Ovary (tissue), 9 donors: ENCODE data around the gene SLC24A4. TPM values are rescaled to one million over a fixed set of nuclear protein-coding genes. Genes with fewer than 3 reads are reported as not detected.

Source experiments
- DNase-seq, 5 donors: peaks; one replicate each; pipeline ENCODE4 v3.0.0-alpha.2; 2019 to 2020
- H3K27ac ChIP-seq, 2 donors: fragments of 200-600 bp; one replicate each; pipeline versions ENCODE4 v1.5.1 to v1.8.0; 2019 to 2022
- H3K27me3 ChIP-seq: fragments of 200-600 bp; one replicate; pipeline ENCODE4 v1.8.0; 2022
- H3K36me3 ChIP-seq: fragments of 200-600 bp; sonication (generic); one replicate; pipeline ENCODE4 v1.5.1; 2019
- H3K4me1 ChIP-seq: one replicate; pipeline ENCODE4 v1.8.1; 2013; ENCODE audit warnings: mild to moderate bottlenecking, moderate library complexity; ENCODE audit not compliant: insufficient read depth
- H3K4me3 ChIP-seq: fragments of 200-600 bp; sonication (generic); one replicate; pipeline ENCODE4 v1.5.1; 2017
- H3K9me3 ChIP-seq, 2 donors: fragments of 200-600 bp in 1 of 2; sonication (generic) in 1 of 2; one replicate each; pipeline versions ENCODE4 v1.5.1 to v1.8.1; 2013 to 2019; ENCODE audit warnings: mild to moderate bottlenecking in 1 of 2, moderate library complexity in 1 of 2
- CTCF ChIP-seq, 3 donors: fragments of 450-650 bp in 2 of 3; fragments of 200-600 bp in 1 of 3; IDR thresholded peaks; one replicate each; pipeline versions ENCODE4 v1.5.1 to v1.8.0; 2016 to 2022; ENCODE audit warnings: antibody characterized with exemption in 3 of 3, mild to moderate bottlenecking in 1 of 3
- EP300 ChIP-seq: sonication (generic); formaldehyde crosslinking; IDR thresholded peaks from one replicate; pipeline ENCODE4 v1.6.1; 2017; ENCODE audit warnings: antibody characterized with exemption
- POLR2A ChIP-seq: fragments of 450-650 bp; IDR thresholded peaks from one replicate; pipeline ENCODE4 v1.6.1; 2017; ENCODE audit warnings: antibody characterized with exemption, mild to moderate bottlenecking, moderate library complexity
- WGBS, 3 donors: extraction: QIAGEN DNeasy Blood & Tissue Kit in 1 of 3; methylation state at CpG; one replicate each; pipeline versions ENCODE4 v1.1.5 to v1.1.7; 2013 to 2017; 5-methylcytosine and 5-hydroxymethylcytosine counted together
- intact Hi-C, 4 donors: fragments of 100-400 bp; cut with DNase I; formaldehyde crosslinking; loops; one replicate each; pipeline versions ENCODE4 v1.11.0 to v1.15.1; 2022 to 2023
- polyA plus RNA-seq, 2 donors: library from polyadenylated mRNA; stranded (reverse); fragments of 200-250 nt in 1 of 2; fragments of 350-450 nt in 1 of 2; fragmentation: Illumina TruSeq in 1 of 2; extraction: RNeasy Lipid Tissue Mini Kit (QIAGEN cat#74804) in 1 of 2; gene quantifications; one replicate each; pipeline ENCODE4 v1.2.3, GENCODE V29; 2013 to 2014
- total RNA-seq, 7 donors: library from RNA; depleted of rRNA in 2 of 7; stranded (reverse); fragments of >200 nt in 2 of 7; fragmentation: NEBNext Ultra II Directional in 3 of 7; extraction: Animal tissue kit (Norgen Biotek cat#: 25700) in 3 of 7; gene quantifications; one replicate each; pipeline versions ENCODE4 v1.1.0 to v1.2.4, GENCODE V29; 2016 to 2023
- donor health status: DM: no; HTN: no; CAD: no; lungs with moderate emphysema.
- donor health status: DM: no; HTN: no; CAD: no.
- donor health status: Bipolar disorder and iron deficiency.
- donor health status: DM: yes; HTN: yes; CAD: no.
- donor health status: DM: no; HTN: no; CAD: no.
- donor health status: DM: yes; HTN: yes; CAD: no.

Gene SLC24A4
- total and polyA plus RNA-seq, 9 donors = 0.10 to 0.98 (median 0.24) TPM

- intact Hi-C loops = no loop called here
- no peak for DNase-seq
- TF ChIP-seq EP300 = no peak
- no peak for TF ChIP-seq POLR2A
- TF ChIP-seq CTCF (IDR thresholded peaks at IDR 0.05) = no peak
- Histone ChIP-seq H3K4me3 (no peak overlapping the region), H3K9me3 (no peaks in the 10 kb centered on the region), H3K4me1 (no peaks in the 10 kb centered on the region), H3K27me3 (no peaks in the 10 kb centered on the region), H3K27ac (no peak overlapping the region), H3K36me3 (no peaks in the 10 kb centered on the region)
- 50 to 61% (median 58%) methylated on average over 13 of the region's 13 CpGs for WGBS, 3 donors
Observed at GRCh38 chr14:92360651-92361370, 37.8 kb downstream of the SLC24A4 start.

GRCh38 chr14:92362781-92363235 is 39.8 kb downstream of the SLC24A4 start:
- intact Hi-C loops = no loop called here
- no peak overlapping the region for H3K27ac ChIP-seq
- no peak overlapping the region for H3K4me3 ChIP-seq
- WGBS, 3 donors = 80 to 83% (median 81%) methylated on average over 14 of the region's 14 CpGs
- no peaks in the 10 kb centered on the region for H3K4me1 ChIP-seq
- no peaks in the 10 kb centered on the region for H3K27me3 ChIP-seq
- no peaks in the 10 kb centered on the region for H3K9me3 ChIP-seq
- no peak for DNase-seq
- H3K36me3 ChIP-seq = no peaks in the 10 kb centered on the region
- TF ChIP-seq POLR2A = no peak

- intact Hi-C loops = no loop called here
- TF ChIP-seq CTCF (IDR thresholded peaks at IDR 0.05) = no peak
- no peak for TF ChIP-seq POLR2A
- no peak for TF ChIP-seq EP300
- Histone ChIP-seq H3K4me1 (no peaks in the 10 kb centered on the region), H3K36me3 (no peaks in the 10 kb centered on the region), H3K27me3 (no peaks in the 10 kb centered on the region), H3K9me3 (no peaks in the 10 kb centered on the region), H3K27ac (no peak overlapping the region), H3K4me3 (no peak overlapping the region)
- DNase-seq = no peak
- WGBS, 3 donors = 45 to 64% (median 55%) methylated on average over 11 of the region's 11 CpGs
Observed at GRCh38 chr14:92366237-92366636, 43.3 kb downstream of the SLC24A4 start.

DNA sequence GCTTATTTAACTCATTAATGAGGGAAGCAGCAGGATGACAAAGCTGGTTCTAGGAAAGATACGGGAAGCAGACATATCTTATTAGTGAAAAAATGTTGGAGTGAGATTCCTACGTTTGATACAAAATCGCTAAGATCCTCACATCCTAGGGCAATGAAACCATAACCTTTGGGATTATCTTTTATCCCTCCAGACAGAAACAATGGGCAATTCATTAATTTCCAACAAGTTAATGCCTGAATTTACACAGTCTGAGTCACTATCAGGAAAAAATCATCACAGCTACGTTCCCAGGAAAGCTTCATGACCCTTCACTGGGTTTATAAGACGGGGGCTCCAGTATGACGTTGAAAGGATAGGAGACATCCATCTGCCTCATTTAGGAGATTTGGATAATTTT is 45.0 kb downstream of the SLC24A4 start:
- Histone ChIP-seq H3K27me3 (no peaks in the 10 kb centered on the region), H3K4me1 (no peaks in the 10 kb centered on the region), H3K9me3 (no peaks in the 10 kb centered on the region), H3K27ac (no peak overlapping the region), H3K36me3 (no peaks in the 10 kb centered on the region), H3K4me3 (no peak overlapping the region)
- DNase-seq = no peak
- no peak for TF ChIP-seq CTCF (IDR thresholded peaks at IDR 0.05)
- TF ChIP-seq POLR2A = no peak
- TF ChIP-seq EP300 = no peak
- whole genome bisulfite sequencing, 3 donors = 50 to 58% (median 57%) methylated on average over 6 of the region's 6 CpGs
- intact Hi-C loops = no loop called here

DNA sequence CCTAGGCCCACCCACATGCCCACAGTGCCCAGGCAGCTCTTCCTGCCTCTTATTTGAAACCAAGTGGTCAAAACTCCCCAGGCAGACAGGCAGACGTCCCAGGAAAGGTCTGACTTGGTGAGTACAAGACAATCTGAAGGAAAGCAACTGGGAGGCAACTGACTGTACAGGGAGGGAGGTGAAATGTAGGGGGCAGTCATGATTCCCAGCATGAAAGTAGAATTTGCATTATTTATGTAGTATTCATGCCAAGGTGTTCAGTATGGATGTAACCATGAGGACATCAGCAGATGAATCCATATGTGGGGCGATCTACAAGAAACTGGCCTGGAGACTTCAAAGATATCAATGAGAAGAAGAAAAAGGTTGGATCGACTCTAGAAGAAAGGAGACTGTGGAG is 46.1 kb downstream of the SLC24A4 start:
- Histone ChIP-seq H3K27ac (no peak overlapping the region), H3K27me3 (no peaks in the 10 kb centered on the region), H3K4me3 (no peak overlapping the region), H3K36me3 (no peaks in the 10 kb centered on the region), H3K9me3 (no peaks in the 10 kb centered on the region), H3K4me1 (no peaks in the 10 kb centered on the region)
- intact Hi-C loops = no loop called here
- DNase-seq = no peak
- WGBS, 3 donors = 87 to 88% (median 88%) methylated on average over 3 of the region's 3 CpGs
- no peak for TF ChIP-seq CTCF (IDR thresholded peaks at IDR 0.05)
- no peak for TF ChIP-seq EP300
